Glomerular endothelial cell (primary cell): ENCODE measurements around the gene RSPH9. TPM values are rescaled to one million over a fixed set of nuclear protein-coding genes. Genes with fewer than 3 reads are reported as not detected.

Source experiments
- DNase-seq: peaks from one replicate; pipeline ENCODE4 v3.0.0-alpha.2; 2011; ENCODE audit warnings: low read depth, low spot score; ENCODE audit errors: extremely low read depth
- total RNA-seq: library from RNA; depleted of rRNA; stranded (reverse); fragments of >200 nt; gene quantifications from 2 replicates; pipeline ENCODE4 v1.2.3, GENCODE V29; 2015

The RSPH9 gene
- total RNA-seq, 1 donor from 2014 or later = 0.41 TPM

DNA sequence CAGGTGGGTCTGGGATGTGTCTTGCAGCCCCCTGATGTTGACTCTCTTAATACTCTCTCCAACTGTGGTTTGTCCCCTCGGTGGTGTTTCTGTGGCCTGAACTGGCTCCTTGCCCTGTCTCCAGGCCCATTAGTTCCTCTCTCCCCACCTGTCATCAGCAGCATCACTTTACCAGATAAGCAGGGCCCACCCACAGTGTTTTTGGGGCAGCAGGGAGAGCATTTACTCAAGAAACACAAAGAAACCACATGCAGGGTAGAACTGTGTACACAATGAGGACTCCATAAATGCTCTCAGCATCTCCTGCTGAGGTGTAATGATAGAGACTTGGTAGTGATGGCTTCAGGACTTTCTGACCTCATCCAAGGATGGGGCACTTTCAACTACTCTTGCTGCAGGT is 62.9 kb downstream of the RSPH9 start:
- DNase-seq = no peak

DNA sequence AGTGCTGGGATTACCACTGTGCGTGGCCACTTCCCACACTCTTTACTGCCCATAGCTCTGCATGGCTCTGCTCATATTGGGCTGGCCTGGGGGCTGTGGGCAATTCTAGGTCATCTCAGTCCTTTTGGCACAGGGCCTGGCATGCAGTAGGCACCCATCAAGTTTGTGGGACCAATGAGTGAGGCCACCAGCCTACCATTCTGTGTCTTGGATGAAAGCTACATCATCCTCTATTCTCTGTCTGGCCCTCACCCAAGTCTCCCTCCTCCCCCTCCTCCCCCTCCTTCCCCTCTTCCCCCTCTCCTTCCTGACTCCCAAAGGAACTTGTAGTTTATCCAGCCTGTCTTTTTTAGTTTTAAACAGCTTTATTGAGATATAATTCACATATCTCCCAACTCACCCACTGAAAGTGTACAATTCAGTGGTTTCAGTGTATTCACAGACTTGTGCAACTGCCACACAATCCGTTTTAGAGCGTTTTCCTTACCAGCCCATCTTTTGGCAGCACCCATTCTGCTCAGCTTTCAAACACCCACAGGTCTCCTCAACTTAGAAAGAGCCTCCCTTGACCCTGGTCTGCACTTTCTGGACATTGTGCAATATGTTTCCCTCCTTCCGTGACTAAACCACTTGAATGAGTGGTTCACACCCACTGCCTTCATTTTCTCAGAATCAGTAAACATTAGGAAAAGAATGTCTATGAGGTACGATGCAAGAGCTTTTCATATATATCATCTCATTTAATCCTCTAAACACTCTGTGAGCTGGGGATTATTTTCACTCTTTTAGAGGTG is 64.2 kb downstream of the RSPH9 start:
- DNase-seq = no peak

GRCh38 chr6:43709654-43710303 is 64.9 kb downstream of the RSPH9 start:
- DNase-seq = no peak

DNA sequence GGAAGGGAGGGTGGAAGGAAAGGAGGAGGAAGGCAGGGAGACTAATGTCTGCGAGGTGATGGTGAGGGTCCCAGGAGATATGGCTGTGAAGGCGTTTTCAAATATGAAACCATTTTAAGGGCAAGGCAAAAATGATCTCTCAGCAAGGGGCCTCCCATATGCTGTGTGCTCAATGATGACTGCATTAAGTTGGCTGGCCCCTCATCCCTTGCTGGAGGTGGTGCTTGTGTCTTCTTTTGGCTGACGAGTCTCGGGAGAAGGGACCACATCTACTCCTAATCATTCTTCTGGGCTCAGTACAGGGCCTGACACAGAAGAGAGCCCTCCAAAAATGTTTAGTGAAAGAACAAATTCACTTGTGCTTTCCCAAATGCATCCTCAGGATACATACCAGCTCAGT is 65.7 kb downstream of the RSPH9 start:
- DNase-seq = no peak

- no peak for DNase-seq
Measured at GRCh38 chr6:43712579-43712978, 67.7 kb downstream of the RSPH9 start.

DNA sequence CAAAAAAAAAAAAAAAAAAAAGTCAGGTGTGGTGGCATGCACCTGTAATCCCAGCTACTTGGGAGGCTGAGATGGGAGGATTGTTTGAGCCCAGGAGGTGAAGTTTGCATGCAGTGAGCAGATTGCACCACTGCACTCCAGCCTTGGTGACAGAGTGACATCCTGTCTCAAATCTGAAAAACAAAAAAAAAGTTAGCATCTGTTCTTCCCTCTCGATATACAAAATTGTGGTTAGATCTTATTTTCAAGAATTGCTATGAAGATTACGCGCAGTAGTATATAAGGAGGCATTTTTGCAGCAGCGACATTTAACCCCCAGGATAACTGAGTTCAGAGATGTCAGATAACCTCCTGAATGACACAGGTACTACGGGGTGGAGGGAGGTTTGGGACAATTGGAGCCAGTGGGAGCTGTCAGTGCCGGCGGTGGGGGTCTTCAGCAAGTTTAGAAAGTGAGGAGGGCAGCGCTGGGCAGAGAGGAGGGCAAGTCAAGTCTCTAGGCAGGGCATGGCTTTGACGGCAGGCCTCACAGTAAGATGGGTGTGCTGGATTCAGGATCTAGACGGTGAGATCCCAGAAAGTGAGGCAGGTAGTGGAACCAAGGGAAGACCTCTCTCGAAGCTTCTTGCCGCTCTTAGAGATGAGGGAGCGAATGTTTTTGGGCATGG is 68.9 kb downstream of the RSPH9 start:
- DNase-seq = no peak

- DNase-seq = no peak
Measured at GRCh38 chr6:43714311-43715055, 69.6 kb downstream of the RSPH9 start.

DNA sequence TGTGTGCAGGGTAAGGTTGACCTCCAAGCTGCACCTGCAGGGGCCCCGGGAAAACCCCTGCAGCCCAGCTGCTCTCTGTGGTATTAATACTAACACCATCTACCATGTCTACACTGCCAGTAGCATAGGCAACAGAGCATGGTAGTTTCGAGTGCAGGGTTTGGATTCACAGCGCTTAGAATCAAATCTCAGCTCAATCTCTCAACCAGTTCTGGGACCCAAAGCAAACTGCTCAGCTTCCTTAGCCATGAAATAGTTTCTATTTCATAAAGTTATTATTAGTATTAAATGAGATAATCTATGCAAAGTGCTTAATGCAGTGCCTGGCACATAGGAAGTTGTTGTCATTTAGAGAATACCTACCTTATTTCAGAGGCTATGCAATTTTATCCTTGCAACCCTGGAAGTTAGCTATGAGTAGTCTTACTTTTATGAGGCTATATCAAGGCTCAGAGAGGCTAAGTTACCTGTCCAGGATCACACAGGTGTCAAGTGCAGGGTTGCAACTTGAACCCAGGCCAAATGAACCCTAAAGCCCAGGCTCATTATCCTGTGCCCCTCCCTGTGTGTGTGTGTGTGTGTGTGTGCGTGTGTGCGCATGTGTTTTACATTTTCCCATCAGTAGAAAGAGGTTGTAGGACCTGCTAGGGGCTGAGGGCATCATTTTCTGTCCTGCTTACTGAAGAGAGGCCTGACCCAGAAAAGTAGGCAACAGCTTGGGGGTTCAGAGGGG is 70.4 kb downstream of the RSPH9 start:
- DNase-seq = no peak

- DNase-seq = no peak
Measured at GRCh38 chr6:43716099-43716498, 71.3 kb downstream of the RSPH9 start.

DNA sequence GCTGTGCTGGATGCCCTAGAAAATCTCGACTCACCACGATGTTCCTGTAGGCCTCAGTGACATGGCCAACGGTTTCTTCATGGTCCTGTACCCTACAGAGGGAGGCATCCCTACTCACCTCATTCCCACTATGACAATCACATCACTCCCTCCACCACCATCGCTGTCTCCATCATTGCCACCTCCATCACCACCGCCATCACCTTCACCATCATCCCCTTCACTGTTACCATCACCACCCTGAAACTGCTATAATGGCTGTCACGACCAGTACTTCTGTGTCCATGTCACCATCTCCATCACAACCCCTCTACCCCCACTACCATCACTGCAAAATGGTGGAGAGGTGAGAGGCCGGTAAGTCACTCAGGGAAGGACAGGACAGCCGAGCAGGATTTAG is 72.6 kb downstream of the RSPH9 start:
- DNase-seq = no peak

- no peak for DNase-seq
Measured at GRCh38 chr6:43717822-43718221, 73.0 kb downstream of the RSPH9 start.

- no peak for DNase-seq
Measured at GRCh38 chr6:43718387-43719105, 73.7 kb downstream of the RSPH9 start.

DNA sequence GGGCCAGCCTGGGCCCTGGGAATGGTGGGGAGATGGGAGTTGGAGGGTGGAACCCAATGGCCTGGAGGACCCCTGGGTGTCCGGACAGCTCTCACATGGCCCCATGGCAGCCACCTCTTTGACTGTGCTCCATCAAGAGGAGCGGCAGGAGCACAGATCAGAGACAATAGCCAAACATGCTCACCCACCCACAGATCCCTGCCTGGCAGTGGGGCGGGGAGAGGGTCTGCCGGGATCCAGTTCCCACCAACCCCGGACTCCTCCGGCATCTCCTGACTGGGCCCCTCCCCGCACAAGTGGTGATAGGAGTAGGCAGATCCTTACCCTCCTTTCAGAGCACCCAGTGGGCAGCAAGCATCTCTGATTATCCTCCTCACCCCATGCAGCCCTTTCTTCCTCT is 74.7 kb downstream of the RSPH9 start:
- no peak for DNase-seq

- DNase-seq = no peak
Measured at GRCh38 chr6:43720999-43721398, 76.2 kb downstream of the RSPH9 start.

Other genes starting within 250 kb of the RSPH9 start
- 19.8 and 32.6 TPM in 2 replicates for gene ABCC10, start 217.5 kb upstream of the RSPH9 start, total RNA-seq
- 0.88 and 0.92 TPM in 2 replicates for gene DLK2, start 189.5 kb upstream of the RSPH9 start, total RNA-seq
- gene TJAP1, start 167.5 kb upstream of the RSPH9 start, total RNA-seq = 26.0 and 26.5 TPM in 2 replicates
- gene LRRC73, start 134.7 kb upstream of the RSPH9 start, total RNA-seq = 0.12 TPM in 1 of 2 replicates, not detected in the other
- 171 and 190 TPM in 2 replicates for gene YIPF3, start 128.1 kb upstream of the RSPH9 start, total RNA-seq
- gene POLR1C, start 127.9 kb upstream of the RSPH9 start, total RNA-seq = 24.5 and 26.3 TPM in 2 replicates
- gene XPO5, start 69.0 kb upstream of the RSPH9 start, total RNA-seq = 27.1 and 27.7 TPM in 2 replicates
- 26.4 and 27.6 TPM in 2 replicates for gene POLH, start 68.9 kb upstream of the RSPH9 start, total RNA-seq
- gene GTPBP2, start 15.8 kb upstream of the RSPH9 start, total RNA-seq = 44.9 and 68.1 TPM in 2 replicates
- 33.5 and 48.7 TPM in 2 replicates for gene MAD2L1BP, start 9.2 kb upstream of the RSPH9 start, total RNA-seq
- 41.2 and 46.4 TPM in 2 replicates for gene MRPS18A, start 42.8 kb downstream of the RSPH9 start, total RNA-seq
- gene VEGFA, start 125.2 kb downstream of the RSPH9 start, total RNA-seq = 26.1 and 28.0 TPM in 2 replicates